Glutamatergic neuron (in vitro differentiated cells): Measurements from ENCODE around the gene PRXL2B. TPM values are rescaled to one million over a fixed set of nuclear protein-coding genes. Genes with fewer than 3 reads are reported as not detected.
"Not testable (repeated sequence)": the region's sequence is repeated elsewhere in the genome, so short reads cannot be mapped to it uniquely, and the experiment has no call there.

Source experiments
- DNase-seq: peaks from one replicate; pipeline ENCODE4 v3.0.0; 2022
- H3K27ac Mint-ChIP-seq: one replicate; pipeline ENCODE4 v1.8.0; 2020; ENCODE audit warnings: mild to moderate bottlenecking, mixed read lengths, inconsistent platforms; ENCODE audit not compliant: unreplicated experiment
- H3K27me3 Mint-ChIP-seq: one replicate; pipeline ENCODE4 v1.8.0; 2020; ENCODE audit warnings: mild to moderate bottlenecking, moderate library complexity, mixed read lengths, inconsistent platforms; ENCODE audit not compliant: unreplicated experiment
- H3K36me3 Mint-ChIP-seq: one replicate; pipeline ENCODE4 v1.8.0; 2020; ENCODE audit warnings: mild to moderate bottlenecking, mixed read lengths, inconsistent platforms; ENCODE audit not compliant: unreplicated experiment
- H3K4me1 Mint-ChIP-seq: one replicate; pipeline ENCODE4 v1.8.0; 2020; ENCODE audit warnings: mild to moderate bottlenecking, low read depth, mixed read lengths, inconsistent platforms; ENCODE audit not compliant: unreplicated experiment
- H3K4me3 Mint-ChIP-seq: one replicate; pipeline ENCODE4 v1.8.0; 2020; ENCODE audit warnings: mild to moderate bottlenecking, mixed read lengths, inconsistent platforms; ENCODE audit not compliant: unreplicated experiment
- H3K9me3 Mint-ChIP-seq: one replicate; pipeline ENCODE4 v1.8.0; 2020; ENCODE audit warnings: mild to moderate bottlenecking, moderate library complexity, mixed read lengths, inconsistent platforms; ENCODE audit not compliant: unreplicated experiment
- CTCF ChIP-seq: fragments of 200-600 bp; sonication (generic); IDR thresholded peaks from one replicate; pipeline ENCODE4 v1.5.0; 2021; ENCODE audit not compliant: partially characterized antibody, unreplicated experiment
- total RNA-seq: library from RNA; stranded (reverse); fragmentation: NEBNext Ultra II Directional; extraction: Animal tissue kit (Norgen Biotek cat#: 25700); gene quantifications from one replicate; pipeline ENCODE4 v1.2.1, GENCODE V29; 2021; ENCODE audit not compliant: unreplicated experiment

Gene PRXL2B
- total RNA-seq, 1 donor from 2014 or later, result 46.1 TPM

GRCh38 chr1:2614145-2614544 lies 27.6 kb downstream of the PRXL2B start:
- no peak for DNase-seq
- Mint-ChIP-seq H3K4me1 (no peaks in the 10 kb centered on the region), H3K9me3 (peaks cover 4% of the 10 kb centered on the region), H3K36me3 (peaks cover 5% of the 10 kb centered on the region), H3K27me3 (peaks cover 3% of the 10 kb centered on the region), H3K4me3 (no peak overlapping the region), H3K27ac (no peak overlapping the region)
- no peak for TF ChIP-seq CTCF

GRCh38 chr1:2617971-2618470 lies 31.4 kb downstream of the PRXL2B start:
- peaks cover 5% of the 10 kb centered on the region for H3K36me3 Mint-ChIP-seq
- no peak overlapping the region for H3K27ac Mint-ChIP-seq
- no peak for TF ChIP-seq CTCF
- peaks cover 10% of the 10 kb centered on the region for H3K9me3 Mint-ChIP-seq
- no peak overlapping the region for H3K4me3 Mint-ChIP-seq
- peaks cover 3% of the 10 kb centered on the region for H3K27me3 Mint-ChIP-seq
- H3K4me1 Mint-ChIP-seq, result no peaks in the 10 kb centered on the region
- no peak for DNase-seq

GRCh38 chr1:2623571-2624337 lies 37.2 kb downstream of the PRXL2B start:
- no peaks in the 10 kb centered on the region for H3K4me1 Mint-ChIP-seq
- H3K27ac Mint-ChIP-seq, result no peak overlapping the region
- H3K9me3 Mint-ChIP-seq, result peaks cover 6% of the 10 kb centered on the region
- no peaks in the 10 kb centered on the region for H3K36me3 Mint-ChIP-seq
- no peak for DNase-seq
- TF ChIP-seq CTCF, result no peak
- H3K27me3 Mint-ChIP-seq, result peaks cover 5% of the 10 kb centered on the region
- H3K4me3 Mint-ChIP-seq, result no peak overlapping the region

GRCh38 chr1:2624735-2625300 lies 38.2 kb downstream of the PRXL2B start:
- Mint-ChIP-seq H3K4me3 (no peak overlapping the region), H3K4me1 (no peaks in the 10 kb centered on the region), H3K36me3 (no peaks in the 10 kb centered on the region), H3K9me3 (peaks cover 5% of the 10 kb centered on the region), H3K27ac (no peak overlapping the region), H3K27me3 (peaks cover 5% of the 10 kb centered on the region)
- DNase-seq, result no peak
- TF ChIP-seq CTCF, result no peak

GRCh38 chr1:2625311-2625710 lies 38.7 kb downstream of the PRXL2B start:
- no peak for TF ChIP-seq CTCF
- peaks cover 2% of the 10 kb centered on the region for H3K36me3 Mint-ChIP-seq
- DNase-seq, result no peak
- no peak overlapping the region for H3K4me3 Mint-ChIP-seq
- no peaks in the 10 kb centered on the region for H3K4me1 Mint-ChIP-seq
- H3K27me3 Mint-ChIP-seq, result peaks cover 10% of the 10 kb centered on the region
- H3K9me3 Mint-ChIP-seq, result peaks cover 6% of the 10 kb centered on the region
- no peak overlapping the region for H3K27ac Mint-ChIP-seq

- H3K27me3 Mint-ChIP-seq, result peaks cover 14% of the 10 kb centered on the region
- H3K9me3 Mint-ChIP-seq, H3K27ac Mint-ChIP-seq, H3K36me3 Mint-ChIP-seq, H3K4me1 Mint-ChIP-seq, DNase-seq, H3K4me3 Mint-ChIP-seq: not testable (repeated sequence)
Observed at GRCh38 chr1:2625748-2626147, 39.2 kb downstream of the PRXL2B start.
